ENCODE data around the gene PRM1.

- TF ChIP-seq CTCF (IDR thresholded peaks at IDR 0.05): no peak
- no peak for TF ChIP-seq TCF7L2 (IDR thresholded peaks at IDR 0.05; ENCODE audit: low read depth, low read length)
- no peak for TF ChIP-seq POLR2AphosphoS5 (IDR thresholded peaks at IDR 0.05; ENCODE audit: low read depth, low read length)
- TF ChIP-seq REST (IDR thresholded peaks at IDR 0.05; ENCODE audit: insufficient read depth in 1 of 2, low read depth in 2 of 2, low read length in 1 of 2): no peak
These were observed 10.1 kb upstream of the PRM1 start for GRCh38 chr16:11291091-11291703.

Measured in Panc1 (cell line).